Suprapubic skin (tissue), 3 donors: ENCODE measurements around the gene COL8A1.

ENCODE experiments used
- EP300 ChIP-seq: sonication (generic); formaldehyde crosslinking; IDR thresholded peaks from one replicate; pipeline ENCODE4 v1.6.1; 2017; ENCODE audit warnings: antibody characterized with exemption
- TF ChIP-seq, protein P1 (sequence below), 2 donors: fragments of 200-600 bp in 1 of 2; fragments of 450-650 bp in 1 of 2; sonication (generic) in 1 of 2; IDR thresholded peaks; one replicate each; pipeline ENCODE4 v1.5.1; 2016 to 2019; ENCODE audit warnings: antibody characterized with exemption in 2 of 2, mild to moderate bottlenecking in 1 of 2, moderate library complexity in 1 of 2

DNA sequence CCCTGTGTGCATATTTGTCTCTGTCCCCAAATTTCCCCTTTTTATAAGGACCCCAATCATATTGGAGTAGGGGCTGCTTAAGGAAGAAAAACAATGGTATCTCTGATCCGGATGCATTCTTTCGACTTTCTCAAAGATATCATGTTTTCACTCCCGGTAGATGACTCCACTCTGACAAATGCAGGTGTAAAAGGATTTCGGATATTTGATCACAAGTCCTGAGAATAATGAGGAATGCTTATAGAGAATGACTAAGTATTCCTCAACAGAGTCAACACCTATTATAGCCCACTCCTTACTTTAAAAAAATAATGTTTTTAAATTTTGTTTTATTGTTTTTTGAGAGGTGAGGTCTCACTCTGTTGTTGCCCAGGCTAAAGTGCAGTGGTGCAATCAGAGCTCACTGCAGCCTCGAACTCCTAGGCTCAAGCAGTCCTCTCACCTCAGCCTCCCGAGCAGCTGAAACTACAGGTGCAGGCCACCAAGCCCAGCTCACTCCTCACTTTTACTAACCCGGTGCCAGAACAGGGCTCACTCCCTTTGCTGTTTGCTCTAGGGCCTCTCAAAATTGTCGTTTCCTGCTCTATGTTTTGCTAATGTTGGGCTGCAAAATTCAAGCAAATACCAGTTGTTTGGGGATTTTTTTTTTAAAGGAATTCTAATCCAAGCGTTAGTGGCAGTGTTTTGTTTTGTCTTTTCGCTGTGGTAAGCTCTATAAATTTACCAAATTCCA is 24.6 kb downstream of the COL8A1 start:
- TF ChIP-seq, protein P1, sequence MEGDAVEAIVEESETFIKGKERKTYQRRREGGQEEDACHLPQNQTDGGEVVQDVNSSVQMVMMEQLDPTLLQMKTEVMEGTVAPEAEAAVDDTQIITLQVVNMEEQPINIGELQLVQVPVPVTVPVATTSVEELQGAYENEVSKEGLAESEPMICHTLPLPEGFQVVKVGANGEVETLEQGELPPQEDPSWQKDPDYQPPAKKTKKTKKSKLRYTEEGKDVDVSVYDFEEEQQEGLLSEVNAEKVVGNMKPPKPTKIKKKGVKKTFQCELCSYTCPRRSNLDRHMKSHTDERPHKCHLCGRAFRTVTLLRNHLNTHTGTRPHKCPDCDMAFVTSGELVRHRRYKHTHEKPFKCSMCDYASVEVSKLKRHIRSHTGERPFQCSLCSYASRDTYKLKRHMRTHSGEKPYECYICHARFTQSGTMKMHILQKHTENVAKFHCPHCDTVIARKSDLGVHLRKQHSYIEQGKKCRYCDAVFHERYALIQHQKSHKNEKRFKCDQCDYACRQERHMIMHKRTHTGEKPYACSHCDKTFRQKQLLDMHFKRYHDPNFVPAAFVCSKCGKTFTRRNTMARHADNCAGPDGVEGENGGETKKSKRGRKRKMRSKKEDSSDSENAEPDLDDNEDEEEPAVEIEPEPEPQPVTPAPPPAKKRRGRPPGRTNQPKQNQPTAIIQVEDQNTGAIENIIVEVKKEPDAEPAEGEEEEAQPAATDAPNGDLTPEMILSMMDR (IDR thresholded peaks at IDR 0.05), result no peak
- no peak for TF ChIP-seq EP300
